HL-60/S4 (cell line): Measurements from ENCODE around the gene ZNF597.
"Not testable (repeated sequence)": the region's sequence is repeated elsewhere in the genome, so short reads cannot be mapped to it uniquely, and the experiment has no call there.

Experiments
- in situ Hi-C: fragments of 300-500 bp; cut with MboI; formaldehyde crosslinking; loops from 2 replicates; pipeline ENCODE4 v1.14.3; 2022; ENCODE audit warnings: low sequenced_read_pairs

Gene ZNF597

GRCh38 chr16:3475604-3476375 is 32.5 kb upstream of the ZNF597 start:
- in situ Hi-C loops, result no loop called here

- in situ Hi-C loops, result not testable (repeated sequence)
Observed at GRCh38 chr16:3474870-3475269, 31.6 kb upstream of the ZNF597 start.

GRCh38 chr16:3474136-3474779 is 31.0 kb upstream of the ZNF597 start:
- in situ Hi-C loops, result no loop called here

GRCh38 chr16:3473596-3473943 is 30.3 kb upstream of the ZNF597 start:
- in situ Hi-C loops, result not testable (repeated sequence)

- in situ Hi-C loops, result no loop called here
Observed at GRCh38 chr16:3472878-3473595, 29.7 kb upstream of the ZNF597 start.

GRCh38 chr16:3471518-3472176 is 28.3 kb upstream of the ZNF597 start:
- in situ Hi-C loops, result no loop called here

- in situ Hi-C loops, result no loop called here
Observed at GRCh38 chr16:3470723-3471122, 27.4 kb upstream of the ZNF597 start.

- in situ Hi-C loops, result no loop called here
Observed at GRCh38 chr16:3469736-3470135, 26.4 kb upstream of the ZNF597 start.

GRCh38 chr16:3468501-3468900 is 25.2 kb upstream of the ZNF597 start:
- in situ Hi-C loops, result no loop called here

GRCh38 chr16:3467921-3468320 is 24.6 kb upstream of the ZNF597 start:
- in situ Hi-C loops, result no loop called here

- in situ Hi-C loops, result no loop called here
Observed at GRCh38 chr16:3467182-3467581, 23.9 kb upstream of the ZNF597 start.

GRCh38 chr16:3465911-3466584 is 22.7 kb upstream of the ZNF597 start:
- in situ Hi-C loops, result no loop called here

GRCh38 chr16:3465301-3465700 is 22.0 kb upstream of the ZNF597 start:
- in situ Hi-C loops, result no loop called here

GRCh38 chr16:3461151-3461550 is 17.8 kb upstream of the ZNF597 start:
- in situ Hi-C loops, result no loop called here

GRCh38 chr16:3460585-3460984 is 17.3 kb upstream of the ZNF597 start:
- in situ Hi-C loops, result no loop called here

GRCh38 chr16:3460121-3460520 is 16.8 kb upstream of the ZNF597 start:
- in situ Hi-C loops, result no loop called here

- in situ Hi-C loops, result no loop called here
Observed at GRCh38 chr16:3459401-3460090, 16.2 kb upstream of the ZNF597 start.

GRCh38 chr16:3458852-3459361 is 15.6 kb upstream of the ZNF597 start:
- in situ Hi-C loops, result no loop called here

GRCh38 chr16:3458278-3458851 is 15.1 kb upstream of the ZNF597 start:
- in situ Hi-C loops, result no loop called here
